IPS-18c (cell line): Measurements from ENCODE around the gene OLFML1.

ENCODE experiments used
- H3K4me3 ChIP-seq: 2 replicates; pipeline ENCODE4 v1.7.0; 2013; ENCODE audit warnings: low read depth, mild to moderate bottlenecking, low read length, moderate library complexity; ENCODE audit not compliant: insufficient read depth
- H3K9me3 ChIP-seq: one replicate; pipeline ENCODE4 v1.6.1; 2013; ENCODE audit warnings: mild to moderate bottlenecking, low read length, moderate library complexity; ENCODE audit not compliant: control insufficient read depth, insufficient read depth

Gene OLFML1

DNA sequence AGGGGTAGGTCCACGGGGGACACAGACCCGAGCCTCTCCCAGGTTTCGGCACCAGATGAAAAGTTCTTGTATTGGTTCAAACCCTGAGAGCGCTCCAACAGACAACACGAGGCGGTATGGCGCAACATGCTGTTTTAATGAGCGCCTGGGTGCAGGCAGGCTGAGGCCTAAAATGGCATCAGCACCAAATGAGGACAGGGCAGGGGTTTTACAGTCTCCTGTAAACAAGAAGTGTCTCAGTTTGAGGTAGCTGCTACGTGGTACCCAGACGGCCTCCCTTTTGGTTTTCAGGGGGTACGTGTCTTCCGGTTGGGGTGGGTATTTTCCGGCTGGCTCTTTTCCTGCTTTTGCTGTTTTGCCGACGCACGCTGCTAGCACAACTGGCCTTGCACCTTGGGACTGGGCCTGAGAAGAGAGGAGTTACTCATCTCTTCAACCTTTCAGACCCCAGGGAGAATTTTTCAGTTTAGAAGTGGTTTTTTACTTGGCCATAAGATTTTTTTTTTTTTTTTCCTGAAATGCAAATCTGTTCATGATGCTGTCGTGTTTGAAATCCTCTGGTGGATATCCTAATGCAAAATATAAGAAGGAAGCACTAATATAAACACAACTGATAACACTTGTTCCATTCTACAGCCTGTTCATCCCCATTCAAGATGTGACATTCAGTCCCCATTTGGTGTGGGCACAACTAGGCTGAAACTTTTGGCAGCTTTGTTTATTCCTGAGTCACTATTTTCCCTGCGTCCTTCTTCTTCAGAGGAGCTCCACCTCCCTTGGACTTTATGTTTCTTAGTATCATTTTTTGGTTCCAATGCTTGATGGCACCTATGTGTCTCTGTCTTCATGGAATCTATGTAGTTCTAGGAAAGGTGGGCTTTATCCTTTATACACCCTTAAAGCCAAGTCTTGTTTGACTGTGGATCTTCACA lies 35.0 kb downstream of the OLFML1 start:
- Histone ChIP-seq H3K9me3 (no peaks in the 10 kb centered on the region), H3K4me3 (no peak overlapping the region)

DNA sequence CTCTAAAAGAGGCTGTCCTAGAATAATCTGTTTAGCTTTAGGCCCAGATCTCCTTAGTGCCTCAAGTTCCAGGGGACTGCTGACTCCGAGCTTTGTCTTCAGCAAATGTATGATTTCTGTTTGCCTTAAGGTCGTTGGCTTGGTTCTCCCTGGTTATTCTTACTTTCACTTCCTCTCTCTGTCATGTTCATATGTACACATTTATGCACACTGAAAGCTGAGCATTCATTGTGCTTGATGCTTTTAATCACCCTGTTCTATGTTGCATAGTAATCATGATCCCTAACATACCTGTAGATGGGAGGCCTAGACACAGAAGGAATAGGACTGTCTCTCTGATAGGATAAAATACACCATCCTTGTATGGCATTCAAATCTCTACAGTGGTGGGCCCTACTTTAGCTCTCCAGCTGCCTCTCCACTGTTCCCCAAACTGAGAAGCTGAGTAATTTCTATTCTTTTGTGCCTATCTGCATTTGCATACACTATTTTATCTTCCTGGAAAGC lies 35.7 kb downstream of the OLFML1 start:
- no peaks in the 10 kb centered on the region for H3K9me3 ChIP-seq
- H3K4me3 ChIP-seq = no peak overlapping the region

DNA sequence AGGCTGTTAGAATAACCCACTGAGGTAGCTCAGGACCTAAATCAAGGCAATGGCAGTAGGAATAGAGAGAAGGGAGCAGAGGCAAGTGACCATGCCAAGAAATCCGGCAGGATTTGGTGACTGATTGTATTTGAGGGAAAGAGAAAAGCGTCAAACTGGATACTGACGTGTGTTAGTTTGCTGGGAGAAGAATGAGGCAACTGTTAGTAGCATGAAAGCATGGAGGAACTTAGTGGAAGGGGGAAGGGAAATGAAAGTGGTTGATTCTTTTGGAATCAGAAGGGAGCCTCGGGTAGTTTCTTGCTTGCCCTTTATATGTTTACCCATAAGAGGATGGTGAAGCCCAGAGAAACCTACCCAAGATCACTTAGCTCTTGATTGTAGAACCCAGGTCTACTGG lies 36.8 kb downstream of the OLFML1 start:
- Histone ChIP-seq H3K4me3 (no peak overlapping the region), H3K9me3 (peaks cover 2% of the 10 kb centered on the region)

DNA sequence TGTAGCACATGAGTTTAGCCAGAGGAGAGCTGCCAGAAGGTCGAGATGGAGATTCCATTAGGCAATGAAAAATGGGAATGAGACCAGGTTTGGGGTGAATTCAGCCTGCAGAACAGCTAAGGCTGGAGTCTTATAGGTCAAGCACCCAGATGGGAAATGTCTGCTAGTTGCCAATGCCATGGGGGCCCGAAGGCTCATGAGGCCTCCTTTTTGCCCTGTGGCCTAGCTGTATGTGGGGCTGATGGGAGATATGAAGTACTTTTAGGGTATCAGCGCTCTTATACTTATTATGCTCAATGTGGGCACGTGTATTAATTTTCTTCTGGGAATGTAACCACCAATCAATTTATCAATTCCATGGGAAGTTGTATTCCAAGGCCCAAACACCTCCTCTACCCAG lies 37.2 kb downstream of the OLFML1 start:
- no peak overlapping the region for H3K4me3 ChIP-seq

DNA sequence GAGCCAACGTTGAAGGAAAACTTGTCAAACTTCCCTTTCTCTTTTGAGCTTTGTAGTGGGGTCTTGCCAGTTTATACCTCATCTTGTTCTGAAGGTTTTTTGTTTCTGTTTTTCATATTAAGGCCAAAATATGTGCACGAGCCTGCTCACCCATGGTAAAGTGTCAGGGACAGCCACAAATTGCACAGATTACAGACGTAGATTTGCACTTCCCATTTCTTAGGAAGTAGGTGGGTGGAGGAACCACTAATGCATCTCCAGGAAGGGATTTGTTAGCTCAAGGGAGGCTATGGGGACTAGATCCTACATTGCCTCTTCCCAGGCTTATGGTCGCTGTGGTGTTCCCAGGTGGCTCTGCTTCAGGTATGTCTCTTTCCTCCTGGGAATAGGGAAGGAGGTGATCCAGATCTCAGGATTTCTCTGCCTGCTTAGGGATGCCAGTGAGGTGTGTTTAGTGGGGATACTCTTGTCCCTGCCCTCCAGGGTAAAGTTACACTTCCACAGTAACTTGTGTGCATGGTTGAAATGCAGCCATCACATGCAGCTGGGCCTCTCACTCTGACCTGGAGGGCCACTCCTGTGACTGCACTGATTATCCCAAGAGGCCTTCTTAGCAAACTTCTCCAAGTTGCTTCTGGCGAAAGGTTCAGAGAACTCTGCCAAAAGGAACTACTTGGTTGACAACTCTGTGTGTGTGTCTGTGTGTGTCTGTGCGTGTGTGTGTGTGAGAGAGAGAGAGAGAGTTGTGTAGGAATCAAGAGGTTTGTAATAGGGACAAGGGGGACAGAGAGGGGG lies 38.3 kb downstream of the OLFML1 start:
- peaks cover 4% of the 10 kb centered on the region for H3K9me3 ChIP-seq
- no peak overlapping the region for H3K4me3 ChIP-seq

More for the DNA sequence above, 37.2 kb downstream of the OLFML1 start:
- H3K9me3 ChIP-seq = peaks cover 2% of the 10 kb centered on the region

DNA sequence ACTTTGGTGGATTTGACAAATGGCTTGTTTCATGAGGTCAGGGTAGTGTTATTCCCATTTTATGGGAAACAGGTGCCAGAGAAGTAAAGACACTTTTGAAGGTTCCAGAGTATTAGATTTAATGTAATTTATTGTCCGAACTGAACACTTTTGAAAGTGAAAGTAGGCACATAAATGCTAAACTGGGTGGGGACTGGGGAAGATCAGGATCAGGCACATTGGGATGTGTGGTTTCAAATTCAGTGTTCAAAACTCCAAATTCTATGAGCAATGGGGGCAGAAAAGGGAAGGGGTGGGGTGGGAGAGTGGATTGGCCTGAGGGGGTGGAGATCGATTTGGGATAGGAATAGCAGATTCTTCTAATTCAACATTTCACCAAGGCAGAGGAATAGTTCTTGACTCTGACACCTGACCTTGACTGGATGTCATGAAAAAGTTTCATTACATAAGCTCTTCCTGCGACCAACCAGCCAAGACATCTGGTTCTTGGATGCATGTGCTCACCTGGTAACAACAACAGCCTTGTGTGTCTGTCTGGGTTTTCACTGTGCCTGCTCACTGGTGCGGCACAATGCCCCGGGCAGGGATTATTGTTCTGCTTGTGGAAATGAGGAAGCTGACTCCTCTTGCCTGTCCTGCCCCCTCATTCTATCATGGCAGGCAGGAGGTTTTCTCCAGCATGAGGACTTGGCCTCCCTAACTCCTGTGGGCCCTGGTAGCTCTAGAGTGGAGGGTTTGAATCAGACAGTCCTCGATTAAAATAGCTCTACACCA lies 39.3 kb downstream of the OLFML1 start:
- H3K4me3 ChIP-seq = no peak overlapping the region

DNA sequence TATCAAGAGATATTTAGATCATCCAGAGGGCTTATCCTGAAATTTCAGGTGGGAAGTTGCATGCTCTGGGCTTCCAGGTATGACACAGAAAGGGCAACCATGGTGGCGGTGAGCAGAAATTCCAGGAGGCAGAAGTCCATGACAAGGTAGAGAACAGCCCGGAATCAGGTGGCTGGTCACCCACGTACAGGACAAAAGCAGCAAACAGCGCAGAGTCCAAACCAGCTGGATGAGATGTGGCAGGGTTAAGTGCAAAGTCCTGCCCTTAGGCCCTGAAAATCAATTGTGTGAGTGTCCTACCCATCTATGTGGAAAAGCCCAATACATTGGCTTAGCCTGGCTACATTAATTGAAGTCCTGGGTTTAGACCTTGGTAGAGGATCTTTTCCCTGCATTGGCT lies 40.1 kb downstream of the OLFML1 start:
- H3K4me3 ChIP-seq = no peak overlapping the region

More for the DNA sequence above, 39.3 kb downstream of the OLFML1 start:
- peaks cover 4% of the 10 kb centered on the region for H3K9me3 ChIP-seq

DNA sequence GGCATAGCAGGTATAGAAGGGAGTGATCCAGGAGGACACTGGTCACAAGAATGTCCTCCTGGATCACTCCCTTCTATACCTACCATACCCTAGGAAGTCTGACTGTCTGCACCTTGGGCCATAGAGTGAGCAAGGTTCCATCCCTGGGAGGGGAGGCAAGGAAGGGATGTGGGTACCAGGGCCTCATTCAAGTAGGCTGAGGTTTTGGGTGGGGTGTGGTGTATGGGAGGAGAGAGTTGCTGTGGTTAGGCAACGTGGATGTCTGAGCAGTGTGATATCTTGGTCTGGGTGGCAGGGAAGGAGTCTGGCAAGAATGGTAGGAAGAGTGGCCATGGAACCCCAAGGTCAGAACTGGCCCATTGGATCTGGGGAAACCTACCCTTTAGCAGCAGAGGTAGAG lies 41.7 kb downstream of the OLFML1 start:
- Histone ChIP-seq H3K4me3 (no peak overlapping the region), H3K9me3 (peaks cover 4% of the 10 kb centered on the region)

More for the DNA sequence above, 40.1 kb downstream of the OLFML1 start:
- peaks cover 4% of the 10 kb centered on the region for H3K9me3 ChIP-seq

DNA sequence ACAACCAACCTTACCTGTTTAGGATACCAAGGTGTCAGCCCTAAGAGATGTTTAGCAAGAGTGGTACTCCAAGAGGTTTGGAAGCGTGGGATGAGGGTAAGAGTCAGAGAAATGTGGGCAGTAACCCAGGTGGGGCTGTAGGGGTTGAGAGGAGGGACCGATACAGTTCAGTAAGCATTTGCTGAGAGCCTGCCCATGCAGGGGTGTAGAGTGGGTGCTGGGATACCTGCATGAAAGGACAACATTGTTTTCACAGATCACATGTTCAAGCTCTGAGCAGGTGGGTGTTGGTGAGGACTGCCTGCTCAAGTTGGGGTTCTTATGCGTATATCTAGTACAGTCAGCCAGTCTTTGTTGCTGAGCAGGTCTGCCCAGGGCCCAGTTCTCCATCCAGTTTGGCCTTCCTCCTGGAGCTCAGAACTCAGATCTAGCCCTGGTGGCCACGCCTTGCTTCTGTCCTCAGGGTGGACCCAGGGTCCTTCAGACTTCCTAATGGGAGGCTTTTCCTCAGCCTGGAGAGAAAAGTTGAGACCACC lies 43.3 kb downstream of the OLFML1 start:
- no peak overlapping the region for H3K4me3 ChIP-seq
- H3K9me3 ChIP-seq = peaks cover 4% of the 10 kb centered on the region

DNA sequence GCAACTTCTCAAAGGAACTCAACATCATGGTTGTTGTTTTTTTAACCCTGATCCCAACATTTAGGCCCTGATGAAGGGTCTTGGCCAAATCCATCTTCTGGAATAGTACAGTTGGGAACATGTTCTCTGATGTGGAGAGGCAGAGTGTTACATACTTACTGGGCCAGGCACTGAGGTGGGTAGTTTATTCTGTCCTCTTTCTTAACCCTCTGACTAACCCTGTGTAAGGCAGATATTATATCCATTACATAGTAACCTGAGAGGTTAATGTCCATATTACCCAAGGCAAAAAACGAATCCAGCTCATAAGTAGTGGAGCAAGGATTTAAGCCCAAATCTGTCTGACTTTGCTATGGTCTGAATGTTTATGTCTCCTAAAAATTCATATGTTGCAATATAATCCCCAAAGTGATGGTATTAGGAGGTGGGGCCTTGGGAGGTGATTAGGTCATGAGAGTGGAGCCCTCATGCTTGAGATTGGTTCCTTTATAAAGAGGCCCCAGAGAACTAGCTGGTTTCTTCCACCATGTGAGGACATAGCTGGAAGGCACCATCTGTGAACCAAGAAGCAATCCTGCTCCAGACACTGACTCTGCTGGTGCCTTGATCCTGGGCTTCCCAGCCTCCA lies 44.8 kb downstream of the OLFML1 start:
- H3K9me3 ChIP-seq = peaks cover 4% of the 10 kb centered on the region

DNA sequence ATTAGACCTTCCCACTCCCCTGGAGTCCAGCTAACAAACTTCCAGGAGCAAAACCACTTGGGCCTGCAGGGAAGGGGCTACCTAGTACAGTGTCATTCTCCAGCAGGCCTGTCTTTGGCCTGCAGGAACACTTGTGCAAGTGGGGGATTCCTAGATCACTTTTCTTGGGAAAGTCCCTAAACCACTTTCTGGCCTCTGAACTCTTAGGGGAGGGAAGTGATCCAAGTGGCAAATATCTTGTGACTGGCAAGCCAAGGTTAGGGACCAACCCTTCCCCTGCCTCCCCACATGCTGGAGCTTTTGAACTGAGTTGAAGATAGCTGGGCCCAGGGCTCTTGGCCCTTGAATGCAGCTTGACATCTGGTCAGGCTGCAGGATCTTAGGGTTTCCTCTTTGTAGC lies 45.7 kb downstream of the OLFML1 start:
- H3K9me3 ChIP-seq = peaks cover 4% of the 10 kb centered on the region
- no peak overlapping the region for H3K4me3 ChIP-seq

More for the DNA sequence above, 44.8 kb downstream of the OLFML1 start:
- no peak overlapping the region for H3K4me3 ChIP-seq

DNA sequence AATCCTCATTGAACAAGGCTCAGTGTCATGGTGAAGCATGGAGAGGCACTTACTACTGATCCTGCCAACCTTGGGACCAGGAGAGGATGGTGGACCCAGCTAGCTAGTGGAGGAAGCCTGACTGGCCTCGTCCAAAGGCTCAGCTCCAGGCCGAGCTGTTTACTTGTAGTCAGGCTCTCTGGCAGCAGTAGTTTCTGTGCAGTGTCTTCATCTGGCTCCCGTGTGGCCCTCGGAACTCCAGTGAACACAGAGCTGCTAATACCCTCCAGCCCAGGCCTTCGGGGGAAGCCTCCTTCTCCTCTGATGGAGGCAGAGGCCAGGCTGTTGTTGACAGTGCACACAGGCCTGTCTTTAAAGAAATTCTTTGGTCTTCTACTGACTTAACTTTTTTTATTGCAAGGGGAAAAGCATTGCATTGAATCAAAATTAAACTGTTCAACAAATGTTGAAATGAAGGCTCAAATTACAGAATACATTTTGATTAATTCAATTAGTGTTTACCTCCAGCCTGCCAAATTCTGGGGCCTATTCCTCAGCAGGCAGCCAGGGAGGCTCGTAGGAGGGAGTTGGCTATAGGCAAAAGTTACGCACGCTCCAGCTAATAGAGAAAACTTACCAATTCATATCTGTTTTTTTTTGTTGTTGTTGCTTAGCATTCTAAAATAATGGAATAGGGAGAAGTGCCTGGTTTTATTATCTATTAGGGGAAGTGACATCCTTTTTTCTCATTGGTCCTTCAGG lies 47.3 kb downstream of the OLFML1 start:
- peaks cover 2% of the 10 kb centered on the region for H3K9me3 ChIP-seq
- no peak overlapping the region for H3K4me3 ChIP-seq

DNA sequence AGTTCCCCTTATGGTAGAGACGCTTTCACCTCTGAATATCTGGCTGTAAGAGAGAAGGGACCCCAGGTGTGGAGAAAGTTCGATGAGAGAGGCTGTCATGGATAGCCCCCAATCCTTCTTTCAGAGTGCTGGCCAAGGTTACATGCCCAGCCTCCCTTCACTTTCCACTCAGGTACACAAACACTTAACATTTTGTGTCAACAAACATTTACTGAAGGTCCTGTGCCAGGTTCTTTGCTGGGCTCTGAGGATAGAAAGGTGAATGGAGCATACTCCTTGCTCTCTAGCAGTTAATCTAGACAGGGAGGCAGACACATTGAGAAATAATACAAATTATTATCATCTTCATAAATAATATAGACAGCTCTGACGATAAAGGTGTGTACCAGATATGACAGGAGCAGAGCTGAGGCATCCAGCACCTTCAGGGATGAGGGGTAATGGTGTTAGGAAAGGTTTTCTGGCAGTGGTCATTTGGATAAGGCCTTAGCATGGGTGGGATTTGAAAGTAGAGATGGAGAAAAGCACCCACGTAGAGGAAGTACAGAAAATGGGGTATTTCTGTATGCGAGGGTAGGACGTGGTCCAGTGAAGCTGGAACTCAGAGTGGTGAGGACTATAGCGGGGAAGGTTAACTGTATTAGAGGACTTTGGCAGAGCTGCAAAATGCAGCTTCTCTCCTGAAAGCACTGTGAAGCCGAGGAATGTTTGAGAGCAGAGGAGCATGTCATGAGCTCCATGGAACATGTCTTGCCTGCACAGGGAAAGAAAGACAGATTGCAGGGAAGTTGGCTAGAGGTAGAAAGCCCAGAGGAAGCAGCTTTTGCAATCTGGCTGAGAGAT lies 48.1 kb downstream of the OLFML1 start:
- H3K4me3 ChIP-seq = no peak overlapping the region
- H3K9me3 ChIP-seq = peaks cover under 1% of the 10 kb centered on the region

DNA sequence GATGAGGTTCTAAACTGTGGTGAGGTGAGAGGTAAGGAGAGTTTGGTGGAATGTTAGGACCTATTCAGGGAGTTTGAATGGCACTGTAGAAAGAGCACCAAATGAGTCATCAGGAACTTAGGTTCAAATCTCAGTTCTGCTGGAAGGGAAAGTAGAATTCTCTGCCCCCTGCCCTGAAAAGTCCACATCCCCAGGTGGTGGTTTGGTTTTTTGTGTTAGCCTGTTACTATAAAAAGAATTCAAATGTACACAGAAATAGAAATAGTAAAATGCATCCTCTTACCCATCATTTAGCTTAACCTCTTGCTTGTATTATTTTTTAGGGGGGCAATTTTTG lies 48.7 kb downstream of the OLFML1 start:
- H3K4me3 ChIP-seq = no peak overlapping the region
- no peaks in the 10 kb centered on the region for H3K9me3 ChIP-seq

DNA sequence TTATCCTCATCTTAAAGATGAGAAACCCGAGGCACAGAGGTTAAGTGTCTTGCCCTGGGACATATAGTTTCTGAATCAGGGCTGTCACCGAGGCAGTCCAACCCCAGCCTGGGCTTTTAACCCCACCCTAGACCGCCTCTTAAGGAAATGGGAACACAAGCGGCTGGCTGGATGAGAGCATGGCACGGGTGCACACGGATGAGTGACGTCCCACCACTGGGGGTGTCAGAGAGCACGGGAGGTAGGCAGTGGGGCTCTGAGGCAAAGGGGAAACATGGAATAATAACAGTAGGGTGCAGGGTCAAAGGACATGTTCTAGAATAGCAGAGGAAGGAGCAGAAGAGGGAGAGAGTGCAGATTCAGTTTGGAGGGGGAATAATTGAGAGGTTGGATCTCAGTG lies 50.8 kb downstream of the OLFML1 start:
- Histone ChIP-seq H3K4me3 (no peak overlapping the region), H3K9me3 (no peaks in the 10 kb centered on the region)
